HG02642 (cell line): ENCODE data around the gene PRAMEF11.
"Not testable (repeated sequence)": the region's sequence is repeated elsewhere in the genome, so short reads cannot be mapped to it uniquely, and the experiment has no call there.

Source experiments
- ATAC-seq: cut with Tn5 transposase; IDR thresholded peaks from one replicate; pipeline ENCODE4 v1.9.1; 2021; ENCODE audit warnings: mild to moderate bottlenecking; ENCODE audit not compliant: unreplicated experiment, poor library complexity

The PRAMEF11 gene

DNA sequence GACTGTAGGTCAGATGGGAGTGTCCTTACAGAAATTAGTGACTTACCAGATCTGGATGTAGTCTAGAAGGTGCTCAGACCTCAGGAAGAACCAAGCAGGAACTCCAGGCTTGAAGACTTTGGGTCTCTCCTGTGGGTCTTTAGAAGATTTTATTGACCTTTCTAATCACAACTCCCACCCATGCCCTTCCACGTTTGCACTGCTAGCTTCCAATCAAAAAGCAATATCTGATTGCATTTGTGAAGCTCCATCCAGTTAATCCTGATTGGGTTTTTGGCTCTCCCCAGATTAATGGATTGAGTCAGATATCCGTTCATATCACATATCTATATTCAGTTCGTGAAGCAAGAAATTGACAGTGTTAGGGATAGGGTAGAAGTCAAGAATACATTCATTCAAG lies at the start of gene PRAMEF11:
PRAMEF11 (minus strand) TSS at position 101 of the 400 bp plus-strand sequence. CDS start 2,621 bp downstream, outside the sequence.
- not testable (repeated sequence) for ATAC-seq

DNA sequence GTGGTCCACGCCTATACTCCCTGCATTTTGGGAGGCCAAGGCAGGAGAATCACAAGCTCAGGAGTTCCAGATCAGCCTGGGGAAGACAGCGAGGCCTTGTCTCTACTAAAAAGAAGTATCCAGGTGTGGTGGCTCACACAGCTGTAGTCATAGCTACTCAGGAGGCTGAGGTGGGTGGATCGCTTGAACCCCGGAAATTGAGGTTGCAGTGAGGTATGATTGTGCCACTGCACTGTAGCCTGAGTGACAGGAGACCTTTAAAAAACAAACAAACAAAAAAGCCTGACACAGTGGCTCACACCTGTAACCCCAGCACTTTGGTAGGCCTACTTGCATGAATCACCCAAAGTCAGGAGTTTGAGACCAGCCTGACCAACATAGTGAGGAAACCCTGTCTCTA lies 47.2 kb upstream of the PRAMEF11 start:
- ATAC-seq: not testable (repeated sequence)

DNA sequence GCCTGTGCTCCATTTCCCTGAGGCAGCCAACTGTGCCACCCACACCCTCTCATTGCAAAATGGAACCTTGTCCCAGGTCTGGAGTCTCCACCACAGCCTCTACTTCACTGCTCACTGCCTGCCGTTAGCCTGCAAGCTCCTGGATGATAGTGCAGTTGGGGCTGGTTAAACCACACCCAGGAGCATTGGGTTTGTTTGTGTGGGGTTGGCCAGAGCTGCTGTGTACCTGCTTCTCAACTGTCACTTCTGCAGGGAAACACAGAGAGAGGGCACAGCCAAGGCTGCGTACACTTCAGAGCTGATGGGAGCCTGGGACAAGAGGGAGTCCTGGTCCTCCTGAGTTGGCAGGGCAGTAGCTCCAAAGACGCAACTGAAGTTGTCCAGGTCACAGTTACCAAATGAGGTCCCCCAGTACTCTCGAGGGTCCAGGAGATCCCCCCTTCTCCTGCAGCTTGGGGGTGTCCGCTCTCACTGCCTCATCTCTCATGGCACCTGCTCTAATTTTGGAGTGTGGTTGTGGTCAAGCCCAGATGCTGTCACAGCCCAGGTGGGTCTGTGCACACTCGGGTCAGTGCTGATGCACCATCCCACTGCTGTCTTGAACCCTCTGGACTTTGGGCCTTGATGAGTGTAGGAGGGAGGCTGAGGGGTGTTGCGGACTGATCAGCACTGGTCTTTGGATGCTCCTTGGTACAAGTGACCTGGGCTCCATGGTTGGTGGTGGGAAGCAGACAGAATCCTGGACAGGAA lies 32.1 kb upstream of the PRAMEF11 start:
- ATAC-seq: not testable (repeated sequence)

DNA sequence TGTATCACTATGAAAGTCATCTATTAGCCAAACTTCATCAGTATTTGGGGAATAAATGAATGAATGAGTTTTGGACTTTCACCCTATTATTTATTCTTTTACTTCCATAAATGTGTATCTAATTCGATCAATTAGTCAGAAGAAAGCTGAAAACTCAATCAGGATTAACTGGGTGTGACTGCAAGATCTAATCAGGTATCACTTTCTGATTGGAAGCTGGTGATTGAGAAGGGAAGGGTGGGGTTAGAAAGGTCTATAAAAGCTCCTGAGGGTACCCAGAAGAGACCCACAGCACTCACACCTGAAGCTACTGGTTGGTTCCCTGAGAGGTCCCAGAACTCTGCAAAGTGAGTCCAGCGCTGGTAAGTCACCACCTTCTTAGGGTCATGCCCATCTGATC lies 25.6 kb upstream of the PRAMEF11 start, which contains the start of gene PRAMEF2:
PRAMEF2 (plus strand) TSS at position 301 of the 400 bp plus-strand sequence. CDS start 1,924 bp downstream, outside the sequence.
- ATAC-seq: not testable (repeated sequence)

DNA sequence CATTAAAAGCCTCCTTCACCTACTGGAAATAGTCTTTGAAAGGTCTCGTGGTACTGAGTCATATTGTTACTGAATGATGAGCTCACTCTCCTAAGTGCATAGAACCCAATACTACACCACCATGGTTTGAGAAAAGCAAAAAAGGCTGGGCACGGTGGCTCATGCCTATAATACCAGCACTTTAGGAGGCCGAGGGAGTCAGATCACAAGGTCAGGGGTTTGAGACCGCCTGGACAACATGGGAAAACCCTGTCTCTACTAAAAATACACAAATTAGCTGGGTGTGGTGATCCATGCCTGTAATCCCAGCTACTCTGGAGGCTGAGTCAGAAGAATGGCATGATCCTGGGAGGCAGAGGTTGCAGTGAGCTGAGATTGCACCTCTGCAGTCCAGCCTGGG lies 20.6 kb upstream of the PRAMEF11 start:
- ATAC-seq: no peak

DNA sequence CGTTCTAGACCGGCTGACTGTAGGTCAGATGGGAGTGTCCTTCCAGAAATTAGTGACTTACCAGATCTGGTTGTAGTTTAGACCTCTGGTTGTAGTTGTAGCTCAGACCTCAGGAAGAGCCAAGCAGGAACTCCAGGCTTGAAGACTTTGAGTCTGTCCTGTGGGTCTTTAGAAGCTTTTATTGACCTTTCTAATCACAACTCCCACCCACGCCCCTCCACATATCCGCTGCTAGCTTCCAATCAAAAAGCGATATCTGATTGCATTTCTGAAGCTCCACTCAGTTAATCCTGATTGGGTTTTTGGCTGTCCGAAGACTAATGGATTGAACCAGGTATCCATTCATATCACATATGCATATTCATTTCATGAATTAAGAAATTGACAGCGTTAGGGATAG lies 17.4 kb upstream of the PRAMEF11 start, which contains the start of gene HNRNPCL1:
HNRNPCL1 (minus strand) TSS at position 101 of the 400 bp plus-strand sequence. CDS start 431 bp downstream, outside the sequence.
- not testable (repeated sequence) for ATAC-seq

DNA sequence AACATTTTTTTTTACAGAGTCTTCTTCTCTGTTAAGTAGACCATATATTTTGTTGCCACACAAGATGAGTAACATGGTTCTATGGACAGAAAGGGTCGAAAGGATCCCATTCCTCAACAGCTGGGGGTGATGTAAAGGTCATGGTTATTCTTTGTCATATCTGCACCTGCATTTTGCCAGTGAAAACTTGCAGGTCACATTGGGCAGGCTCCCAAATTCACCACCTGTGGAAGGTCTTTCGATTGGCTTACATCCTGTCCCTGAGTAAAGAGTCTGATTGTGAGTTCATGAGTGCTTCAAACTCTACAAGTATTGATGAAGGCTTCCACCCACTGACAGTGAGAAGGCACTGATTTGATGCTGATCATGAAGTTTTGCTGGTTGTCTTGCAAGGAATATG lies 2.0 kb upstream of the PRAMEF11 start:
- ATAC-seq: not testable (repeated sequence)

DNA sequence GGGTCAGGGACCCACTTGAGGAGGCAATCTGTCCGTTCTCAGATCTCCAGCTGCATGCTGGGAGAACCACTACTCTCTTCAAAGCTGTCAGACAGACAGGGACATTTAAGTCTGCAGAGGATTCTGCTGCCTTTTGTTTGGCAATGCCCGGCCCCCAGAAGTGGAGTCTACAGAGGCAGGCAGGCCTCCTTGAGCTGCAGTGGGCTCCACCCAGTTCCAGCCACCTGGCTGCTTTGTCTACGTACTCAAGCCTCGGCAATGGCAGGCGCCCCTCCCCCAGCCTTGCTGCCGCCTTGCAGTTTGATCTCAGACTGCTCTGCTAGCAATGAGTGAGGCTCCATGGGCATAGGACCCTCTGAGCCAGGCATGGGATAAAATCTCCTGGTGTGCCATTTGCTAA lies 12.1 kb downstream of the PRAMEF11 start:
- ATAC-seq: not testable (repeated sequence)

DNA sequence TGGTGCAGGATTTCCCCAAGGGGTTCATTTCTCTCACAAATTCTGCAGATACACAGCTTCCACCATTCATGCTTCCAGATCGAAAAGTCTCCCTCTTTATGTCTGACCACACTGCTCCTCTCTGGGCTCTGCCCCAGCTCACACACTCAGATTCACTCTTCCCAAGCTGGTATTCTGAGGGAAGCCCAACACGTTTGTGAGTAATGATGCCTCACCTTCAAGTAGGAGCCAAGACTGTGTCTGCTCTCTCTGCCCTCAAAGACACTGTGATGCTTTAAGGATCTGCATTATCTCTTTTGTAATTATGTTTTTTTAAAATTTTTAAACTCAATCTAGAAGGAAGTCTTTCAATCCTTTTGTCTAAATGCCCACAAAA lies 19.8 kb downstream of the PRAMEF11 start:
- ATAC-seq: no peak

DNA sequence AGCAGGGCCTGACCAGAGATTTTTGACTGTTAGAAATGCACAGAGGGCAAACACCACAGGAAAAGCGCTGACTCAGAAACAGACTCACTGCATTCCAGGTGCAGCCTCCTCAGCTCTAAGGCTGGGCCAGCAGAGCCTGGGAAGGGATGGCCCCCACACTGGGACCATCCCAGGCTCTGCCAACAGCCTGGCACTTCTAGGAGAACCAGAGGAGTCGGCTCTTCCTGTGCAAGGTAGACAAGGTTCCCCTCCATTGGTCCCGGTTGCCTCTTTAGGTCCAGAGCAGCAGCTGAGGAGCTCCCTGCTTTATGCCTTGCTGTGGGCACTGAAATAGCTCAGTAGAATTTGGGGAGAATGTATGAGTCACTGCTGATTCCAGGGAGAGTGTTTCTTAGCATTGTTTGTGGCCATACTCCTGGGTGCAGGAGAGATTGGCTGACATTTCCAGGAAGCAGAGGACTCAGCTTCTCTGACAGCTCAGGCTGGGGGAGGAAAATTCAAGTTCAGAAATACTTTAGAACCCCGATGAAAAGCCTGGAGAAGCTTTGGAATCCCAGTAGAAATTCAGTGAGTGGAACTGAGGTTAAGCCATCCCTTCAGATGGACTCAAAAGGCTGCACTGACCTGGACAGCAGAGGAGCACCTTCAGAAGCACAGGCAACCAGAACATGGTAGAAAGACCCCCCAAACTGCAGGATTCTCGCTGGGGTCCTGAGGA lies 20.4 kb downstream of the PRAMEF11 start:
- no peak for ATAC-seq

DNA sequence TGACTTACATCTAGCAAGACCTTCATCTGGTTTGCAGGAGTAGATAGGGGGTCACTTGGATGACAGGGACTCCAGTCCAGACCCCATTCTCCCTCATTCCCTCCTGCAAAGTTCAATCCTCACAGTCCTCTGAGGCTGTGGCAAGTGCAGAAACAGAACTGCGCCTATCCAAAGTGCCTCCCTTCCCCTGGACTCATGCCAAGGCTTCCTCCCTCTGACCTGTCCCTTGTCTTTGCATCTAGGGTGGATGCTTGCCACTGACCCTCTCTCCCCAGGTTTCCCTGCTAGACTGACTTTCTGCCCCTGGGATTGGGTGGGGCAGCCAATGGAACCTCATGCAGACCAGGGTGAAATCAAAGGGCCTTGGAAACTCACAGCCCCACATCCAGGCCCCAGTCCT lies 21.3 kb downstream of the PRAMEF11 start:
- ATAC-seq: no peak

DNA sequence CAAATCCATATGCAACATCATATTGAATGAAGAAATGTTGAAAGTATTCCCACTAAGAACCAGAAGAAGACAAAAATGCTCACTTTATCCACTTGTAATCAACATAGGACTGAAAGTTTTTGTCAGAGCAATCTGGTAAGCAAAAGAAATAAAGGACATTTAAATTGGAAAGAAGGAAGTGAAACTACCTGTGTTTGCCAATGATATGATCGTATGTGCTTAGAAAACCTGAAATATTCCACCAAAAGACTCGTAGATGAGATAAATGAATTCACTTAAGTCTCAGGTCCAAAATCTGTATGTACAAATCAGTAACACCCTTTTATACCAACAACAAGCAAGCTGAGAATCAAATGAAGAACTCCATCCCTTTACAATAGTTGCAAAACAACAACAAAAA lies 31.5 kb downstream of the PRAMEF11 start:
- no peak for ATAC-seq

DNA sequence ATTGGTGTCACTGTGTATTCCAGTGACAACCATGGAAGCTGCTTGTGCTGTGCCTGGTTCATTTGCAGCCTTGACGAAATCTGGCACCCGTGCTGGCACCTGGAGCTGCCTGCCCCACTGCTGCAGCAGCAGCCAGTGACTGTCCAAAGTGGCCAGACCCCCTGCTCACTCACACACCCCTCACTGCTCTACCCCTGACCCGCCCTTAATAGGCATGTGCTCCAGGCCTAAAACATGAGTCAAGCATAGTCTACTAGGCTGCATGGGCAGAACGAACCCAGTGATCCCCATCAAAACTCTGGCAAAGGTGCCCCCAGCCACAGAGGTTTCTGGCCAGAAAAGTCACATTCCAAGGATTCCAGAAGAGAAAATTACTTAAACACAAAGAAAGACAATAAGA lies 32.3 kb downstream of the PRAMEF11 start:
- no peak for ATAC-seq

DNA sequence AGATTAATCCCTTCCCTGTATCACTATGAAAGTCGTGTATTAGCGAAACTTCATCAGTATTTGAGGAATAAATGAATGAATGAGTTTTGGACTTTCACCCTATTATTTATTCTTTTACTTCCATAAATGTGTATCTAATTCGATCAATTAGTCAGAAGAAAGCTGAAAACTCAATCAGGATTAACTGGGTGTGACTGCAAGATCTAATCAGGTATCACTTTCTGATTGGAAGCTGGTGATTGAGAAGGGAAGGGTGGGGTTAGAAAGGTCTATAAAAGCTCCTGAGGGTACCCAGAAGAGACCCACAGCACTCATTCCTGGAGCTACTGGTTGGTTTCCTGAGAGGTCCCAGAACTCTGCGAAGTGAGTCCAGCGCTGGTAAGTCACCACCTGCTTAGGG lies 40.1 kb downstream of the PRAMEF11 start, which contains the start of gene PRAMEF1:
PRAMEF1 (plus strand) TSS at position 301 of the 400 bp plus-strand sequence. CDS start 1,831 bp downstream, outside the sequence.
- ATAC-seq: not testable (repeated sequence)

DNA sequence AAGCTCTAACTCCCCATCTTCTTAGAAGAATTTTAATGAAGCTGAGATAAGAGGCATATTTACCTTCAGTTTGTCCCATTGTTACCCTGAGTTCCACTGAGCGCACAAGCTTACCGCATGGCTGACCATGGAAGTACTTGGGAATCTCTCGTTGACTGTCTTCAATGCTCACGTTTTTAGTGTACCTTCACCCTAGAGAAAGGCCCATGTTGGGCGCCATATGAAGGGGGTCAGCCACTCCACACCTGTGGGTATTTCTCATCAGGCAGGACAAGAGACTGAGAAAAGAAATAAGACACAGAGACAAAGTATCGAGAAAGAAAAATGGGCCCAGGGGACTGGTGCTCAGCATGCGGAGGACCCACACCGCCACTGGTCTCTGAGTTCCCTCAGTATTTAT lies 46.5 kb downstream of the PRAMEF11 start:
- not testable (repeated sequence) for ATAC-seq

DNA sequence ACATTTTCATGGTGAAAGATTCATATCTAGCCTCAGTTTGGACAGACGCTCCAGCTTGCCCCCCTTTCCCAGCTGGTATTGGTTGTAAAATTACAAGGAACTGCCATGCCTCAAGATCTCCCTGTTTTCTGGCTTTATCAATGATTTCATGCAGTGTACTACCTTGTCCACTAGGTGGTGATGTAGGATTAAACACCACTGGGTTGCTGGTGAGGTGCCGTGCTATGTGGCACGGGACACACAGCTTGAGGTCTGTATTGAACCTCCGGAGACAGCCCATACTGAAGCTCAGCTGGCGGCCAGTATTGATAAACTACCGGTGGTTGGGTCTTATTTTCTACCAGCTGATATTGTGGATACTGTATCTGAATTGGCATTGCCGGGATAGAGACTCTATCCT lies 47.4 kb downstream of the PRAMEF11 start:
- ATAC-seq: not testable (repeated sequence)

DNA sequence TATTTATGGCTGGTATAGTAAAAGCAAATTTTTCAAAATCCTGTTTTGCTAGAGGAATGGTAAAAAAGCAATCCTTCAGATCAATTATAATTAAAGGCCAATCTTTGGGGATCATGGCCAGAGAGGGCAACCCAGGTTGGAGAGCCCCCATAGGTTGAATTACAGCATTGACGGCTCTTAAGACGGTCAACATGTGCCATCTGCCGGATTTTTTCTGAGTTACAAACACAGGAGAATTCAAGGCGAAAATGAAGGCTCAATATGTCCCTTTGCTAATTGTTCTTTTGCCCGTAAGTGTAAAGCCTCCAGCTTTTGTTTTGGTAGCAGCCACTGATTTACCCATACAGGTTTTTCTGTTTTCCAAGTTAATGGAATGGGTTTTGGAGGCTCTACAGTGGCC lies 49.7 kb downstream of the PRAMEF11 start:
- not testable (repeated sequence) for ATAC-seq

DNA sequence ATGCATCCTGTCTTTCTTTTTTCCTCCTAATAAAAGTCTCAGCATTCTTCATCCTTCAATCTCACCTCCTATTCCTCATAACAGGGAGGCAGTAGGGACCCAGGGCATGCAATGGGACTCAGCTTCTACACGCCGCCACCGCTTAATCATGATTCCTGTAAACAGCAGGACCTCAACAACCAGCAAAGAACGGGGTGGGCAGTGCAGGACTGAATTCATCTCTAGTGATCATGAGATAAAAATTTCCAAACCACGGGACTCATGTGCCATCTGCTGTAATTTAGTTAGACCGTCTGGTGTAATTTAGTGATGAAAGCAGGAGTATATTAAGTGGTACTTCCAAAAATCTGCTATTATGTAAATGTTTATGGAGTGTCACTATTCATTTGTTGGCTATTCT lies 52.3 kb downstream of the PRAMEF11 start:
- no peak for ATAC-seq

DNA sequence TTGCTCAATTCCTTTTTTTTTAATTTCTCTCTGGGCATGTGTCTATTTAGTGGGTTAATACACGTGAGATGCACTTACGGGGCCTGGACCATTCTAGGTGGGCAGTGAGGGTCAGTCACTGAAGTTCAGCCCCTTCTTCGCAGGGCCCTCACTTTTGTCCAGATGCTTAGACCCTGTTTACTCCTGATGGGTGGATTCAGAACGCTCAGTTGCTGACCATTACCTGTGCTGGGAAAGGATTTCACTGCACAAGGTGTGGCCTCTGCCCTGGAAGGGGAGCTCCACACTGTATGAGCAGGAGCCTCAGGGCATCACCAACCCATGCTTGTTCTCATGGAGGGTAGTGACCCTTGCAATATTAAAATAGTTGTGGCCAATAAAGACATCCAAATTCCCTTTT lies 53.1 kb downstream of the PRAMEF11 start:
- no peak for ATAC-seq

DNA sequence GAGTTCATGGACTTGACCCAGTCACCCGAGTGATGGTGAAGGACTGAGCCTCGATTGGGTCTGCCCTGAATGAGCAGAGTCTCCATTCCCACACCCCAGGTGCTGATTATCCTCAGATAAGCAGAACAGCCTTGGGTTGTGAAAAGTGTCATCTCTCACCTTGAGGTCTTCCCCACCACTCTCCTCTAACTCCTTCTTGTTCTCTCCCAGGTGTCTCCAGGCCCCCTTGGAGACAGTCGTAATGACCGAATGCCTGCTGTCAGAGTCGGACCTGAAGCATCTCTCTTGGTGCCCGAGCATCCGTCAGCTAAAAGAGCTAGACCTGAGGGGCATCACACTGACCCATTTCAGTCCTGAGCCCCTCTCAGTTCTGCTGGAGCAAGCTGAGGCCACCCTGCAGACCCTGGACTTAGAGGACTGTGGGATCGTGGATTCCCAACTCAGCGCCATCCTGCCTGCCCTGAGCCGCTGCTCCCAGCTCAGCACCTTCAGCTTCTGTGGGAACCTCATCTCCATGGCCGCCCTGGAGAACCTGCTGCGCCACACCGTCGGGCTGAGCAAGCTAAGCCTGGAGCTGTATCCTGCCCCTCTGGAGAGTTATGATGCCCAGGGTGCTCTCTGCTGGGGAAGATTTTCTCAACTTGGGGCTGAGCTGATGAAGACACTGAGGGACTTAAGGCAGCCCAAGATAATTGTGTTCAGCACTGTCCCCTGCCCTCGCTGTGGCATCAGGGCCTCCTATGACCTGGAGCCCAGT lies 54.2 kb downstream of the PRAMEF11 start:
- ATAC-seq: no peak
